22Rv1 (cell line): ENCODE data around the gene GLOD4.

ENCODE experiments used
- ZFX ChIP-seq: fragments of 450-650 bp; IDR thresholded peaks from 2 replicates; pipeline ENCODE4 v1.6.1; 2017; ENCODE audit warnings: antibody characterized with exemption, borderline replicate concordance
- TF ChIP-seq, protein P1 (sequence below): fragments of 450-650 bp; IDR thresholded peaks from 2 replicates; pipeline ENCODE4 v1.5.1; 2017; ENCODE audit warnings: mild to moderate bottlenecking

DNA sequence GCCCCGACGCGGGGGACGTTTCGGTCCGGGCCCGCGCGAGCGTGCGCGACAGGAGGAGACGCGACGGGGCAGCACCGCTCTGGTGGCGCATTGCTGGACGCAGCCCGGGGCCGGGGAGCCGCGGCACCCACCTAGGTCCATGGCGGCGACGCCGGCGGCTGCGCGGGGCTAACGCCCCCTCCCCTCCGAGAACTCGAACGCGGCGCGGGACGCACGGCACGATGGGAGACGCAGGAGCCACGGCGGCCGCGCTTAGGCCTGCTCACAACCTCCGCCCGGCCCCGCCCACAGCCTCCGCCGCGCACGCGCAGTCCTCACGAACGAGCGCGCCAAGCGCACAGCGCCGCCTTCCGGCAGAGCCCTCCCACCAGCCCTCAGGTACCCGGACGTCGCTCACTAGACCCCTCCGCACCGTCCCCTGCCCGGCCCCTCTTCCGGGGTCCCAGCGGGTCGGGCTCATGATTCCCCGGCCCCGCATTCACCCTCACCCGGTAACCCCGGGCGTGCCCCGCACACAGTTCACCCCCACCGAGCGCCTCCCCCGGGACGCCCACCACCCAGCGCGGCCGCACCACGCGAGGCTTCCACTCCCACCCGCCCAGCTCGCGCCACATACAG lies 30.0 kb downstream of the GLOD4 start, which contains the start of gene GEMIN4:
- TF ChIP-seq, protein P1, sequence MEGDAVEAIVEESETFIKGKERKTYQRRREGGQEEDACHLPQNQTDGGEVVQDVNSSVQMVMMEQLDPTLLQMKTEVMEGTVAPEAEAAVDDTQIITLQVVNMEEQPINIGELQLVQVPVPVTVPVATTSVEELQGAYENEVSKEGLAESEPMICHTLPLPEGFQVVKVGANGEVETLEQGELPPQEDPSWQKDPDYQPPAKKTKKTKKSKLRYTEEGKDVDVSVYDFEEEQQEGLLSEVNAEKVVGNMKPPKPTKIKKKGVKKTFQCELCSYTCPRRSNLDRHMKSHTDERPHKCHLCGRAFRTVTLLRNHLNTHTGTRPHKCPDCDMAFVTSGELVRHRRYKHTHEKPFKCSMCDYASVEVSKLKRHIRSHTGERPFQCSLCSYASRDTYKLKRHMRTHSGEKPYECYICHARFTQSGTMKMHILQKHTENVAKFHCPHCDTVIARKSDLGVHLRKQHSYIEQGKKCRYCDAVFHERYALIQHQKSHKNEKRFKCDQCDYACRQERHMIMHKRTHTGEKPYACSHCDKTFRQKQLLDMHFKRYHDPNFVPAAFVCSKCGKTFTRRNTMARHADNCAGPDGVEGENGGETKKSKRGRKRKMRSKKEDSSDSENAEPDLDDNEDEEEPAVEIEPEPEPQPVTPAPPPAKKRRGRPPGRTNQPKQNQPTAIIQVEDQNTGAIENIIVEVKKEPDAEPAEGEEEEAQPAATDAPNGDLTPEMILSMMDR = peak; percentile 92
- TF ChIP-seq ZFX = no peak
